Measurements from ENCODE around the gene CEP152. TPM values are rescaled to one million over a fixed set of nuclear protein-coding genes. Genes with fewer than 3 reads are reported as not detected.

The CEP152 gene
- total RNA-seq, 4 donors from 2014 or later, result 13.7 to 43.7 (median 16.5) TPM

- TF ChIP-seq CTCF (IDR thresholded peaks at IDR 0.05) (no peak), POLR2A (IDR thresholded peaks at IDR 0.05) (no peak)
- Histone ChIP-seq H3K9me3 (no peaks in the 10 kb centered on the region), H3K4me3 (no peak overlapping the region), H3K27ac (no peak overlapping the region), H3K4me1 (no peaks in the 10 kb centered on the region), H3K36me3 (no peaks in the 10 kb centered on the region), H3K27me3 (no peaks in the 10 kb centered on the region)
- DNase-seq, result no peak
These were observed 87.9 kb downstream of the CEP152 start for GRCh38 chr15:48722764-48723661.

GRCh38 chr15:48721061-48721810 lies 89.6 kb downstream of the CEP152 start:
- DNase-seq, result no peak
- Histone ChIP-seq H3K9me3 (no peaks in the 10 kb centered on the region), H3K4me3 (no peak overlapping the region), H3K27ac (no peak overlapping the region), H3K27me3 (no peaks in the 10 kb centered on the region), H3K36me3 (no peaks in the 10 kb centered on the region), H3K4me1 (no peaks in the 10 kb centered on the region)
- no peak for TF ChIP-seq POLR2A (IDR thresholded peaks at IDR 0.05)
- no peak for TF ChIP-seq CTCF (IDR thresholded peaks at IDR 0.05)

GRCh38 chr15:48720646-48721045 lies 90.2 kb downstream of the CEP152 start:
- TF ChIP-seq CTCF (IDR thresholded peaks at IDR 0.05), result no peak
- TF ChIP-seq POLR2A (IDR thresholded peaks at IDR 0.05), result no peak
- H3K9me3 ChIP-seq, result no peaks in the 10 kb centered on the region
- no peak for DNase-seq
- H3K4me1 ChIP-seq, result no peaks in the 10 kb centered on the region
- no peaks in the 10 kb centered on the region for H3K36me3 ChIP-seq
- no peak overlapping the region for H3K4me3 ChIP-seq
- H3K27ac ChIP-seq, result no peak overlapping the region
- H3K27me3 ChIP-seq, result no peaks in the 10 kb centered on the region

- TF ChIP-seq POLR2A (IDR thresholded peaks at IDR 0.05), result no peak
- TF ChIP-seq CTCF (IDR thresholded peaks at IDR 0.05), result no peak
- H3K27ac ChIP-seq, result no peak overlapping the region
- H3K4me3 ChIP-seq, result no peak overlapping the region
- H3K36me3 ChIP-seq, result no peaks in the 10 kb centered on the region
- H3K4me1 ChIP-seq, result no peaks in the 10 kb centered on the region
- no peaks in the 10 kb centered on the region for H3K27me3 ChIP-seq
- no peaks in the 10 kb centered on the region for H3K9me3 ChIP-seq
- no peak for DNase-seq
These were observed 91.2 kb downstream of the CEP152 start for GRCh38 chr15:48719668-48720067.

GRCh38 chr15:48718646-48719045 lies 92.2 kb downstream of the CEP152 start:
- H3K9me3 ChIP-seq, result no peaks in the 10 kb centered on the region
- no peak for DNase-seq
- TF ChIP-seq CTCF (IDR thresholded peaks at IDR 0.05) (no peak), POLR2A (IDR thresholded peaks at IDR 0.05) (no peak)

More at GRCh38 chr15:48718646-48719045, 92.2 kb downstream of the CEP152 start:
- Histone ChIP-seq H3K4me1 (no peaks in the 10 kb centered on the region), H3K27ac (no peak overlapping the region), H3K4me3 (no peak overlapping the region), H3K36me3 (no peaks in the 10 kb centered on the region), H3K27me3 (no peaks in the 10 kb centered on the region)

All from Peyer's patch (tissue), 4 donors.